B cell (primary cell): Measurements from ENCODE around the gene PTX3. TPM values are rescaled to one million over a fixed set of nuclear protein-coding genes. Genes with fewer than 3 reads are reported as not detected.

Source experiments
- ATAC-seq: fragments of 200-7000 bp; cut with Tn5 transposase; one replicate; pipeline ENCODE4 v1.10.0; 2021; ENCODE audit warnings: low read depth, mild to moderate bottlenecking, moderate number of reproducible peaks, moderate library complexity
- CTCF ChIA-PET: fragments of 350-600 bp; sonication (Branson Sonifier 250); formaldehyde crosslinking; loops from one replicate; lab custom pipeline; 2021; ENCODE audit warnings: antibody characterized with exemption, inconsistent platforms; lab: Charles Lee
- POLR2A ChIA-PET: fragments of 350-600 bp; sonication (Branson Sonifier 250); formaldehyde crosslinking; loops from one replicate; lab custom pipeline; 2021; ENCODE audit warnings: antibody characterized with exemption; lab: Charles Lee
- DNase-seq: peaks from one replicate; pipeline ENCODE4 v3.0.0; 2013
- H2AFZ ChIP-seq: 2 replicates; pipeline ENCODE4 v1.6.1; 2012; ENCODE audit warnings: mild to moderate bottlenecking, low read depth, low read length; ENCODE audit not compliant: insufficient read depth, poor library complexity, severe bottlenecking
- H3K27ac ChIP-seq, 2 donors: 1 replicate in 1 of 2; 2 replicates in 1 of 2; pipeline ENCODE4 v1.5.1; 2012 to 2013; ENCODE audit warnings: low read length in 2 of 2, mild to moderate bottlenecking in 2 of 2, moderate library complexity in 1 of 2
- H3K27me3 ChIP-seq, 4 experiments: fragments of 200-600 bp in 1 of 4; sonication (generic) in 1 of 4; replicated peaks in 1 of 4; 1 replicate in 2 of 4; 2 replicates in 2 of 4; pipeline versions ENCODE4 v1.6.1 to v1.7.0; 2013 to 2016; ENCODE audit warnings: low read length in 3 of 4, mild to moderate bottlenecking in 2 of 4, mixed read lengths in 1 of 4, moderate library complexity in 1 of 4; ENCODE audit not compliant: insufficient read depth in 4 of 4, control insufficient read depth in 3 of 4; ENCODE audit errors: control extremely low read depth in 1 of 4
- H3K36me3 ChIP-seq, 2 experiments: replicated peaks in 1 of 2; 1 replicate in 1 of 2; 2 replicates in 1 of 2; pipeline versions ENCODE4 v1.6.1 to v1.7.1; 2013; ENCODE audit warnings: low read length in 1 of 2; ENCODE audit not compliant: insufficient read depth in 2 of 2, control insufficient read depth in 1 of 2; ENCODE audit errors: control extremely low read depth in 1 of 2, extremely low read depth in 1 of 2
- H3K4me1 ChIP-seq, 2 donors: fragments of 200-600 bp in 1 of 2; sonication (generic) in 1 of 2; 1 replicate in 1 of 2; 2 replicates in 1 of 2; pipeline versions ENCODE4 v1.5.1 to v1.6.1; 2013 to 2017; ENCODE audit warnings: low read length in 2 of 2; ENCODE audit not compliant: control insufficient read depth in 2 of 2, insufficient read depth in 2 of 2
- H3K4me2 ChIP-seq: replicated peaks from 2 replicates; pipeline ENCODE3; 2012; ENCODE audit warnings: mild to moderate bottlenecking, low read depth, low read length; ENCODE audit not compliant: poor library complexity, severe bottlenecking
- H3K4me3 ChIP-seq, 5 experiments: fragments of 200-600 bp in 1 of 5; sonication (generic) in 1 of 5; 1 replicate in 3 of 5; 2 replicates in 2 of 5; pipeline versions ENCODE4 v1.5.1 to v1.7.0; 2011 to 2016; ENCODE audit warnings: low read length in 4 of 5, mild to moderate bottlenecking in 4 of 5, low read depth in 2 of 5, control low read depth in 1 of 5, moderate library complexity in 1 of 5; ENCODE audit not compliant: insufficient read depth in 1 of 5; ENCODE audit errors: control extremely low read depth in 1 of 5, extremely low read depth in 1 of 5
- H3K79me2 ChIP-seq: fragments of 200-600 bp; sonication (generic); one replicate; pipeline ENCODE4 v1.6.0; 2016; ENCODE audit warnings: low read length; ENCODE audit not compliant: control insufficient read depth, insufficient read depth
- H3K9ac ChIP-seq: fragments of 200-600 bp; sonication (generic); 2 replicates; pipeline ENCODE4 v1.6.1; 2017; ENCODE audit warnings: mild to moderate bottlenecking, low read length, moderate library complexity
- H3K9me3 ChIP-seq, 3 donors: one replicate each; pipeline versions ENCODE4 v1.6.1 to v1.7.1; 2013; ENCODE audit warnings: low read length in 2 of 3; ENCODE audit not compliant: control insufficient read depth in 2 of 3, insufficient read depth in 1 of 3; ENCODE audit errors: control extremely low read depth in 1 of 3
- H4K20me1 ChIP-seq: 2 replicates; pipeline ENCODE4 v1.6.0; 2012; ENCODE audit warnings: mild to moderate bottlenecking, low read length; ENCODE audit not compliant: insufficient read depth, control insufficient read depth, poor library complexity, severe bottlenecking
- H3K27ac Mint-ChIP-seq: one replicate; pipeline ENCODE4 v1.8.0; 2021; ENCODE audit warnings: mixed read lengths
- H3K27me3 Mint-ChIP-seq: one replicate; pipeline ENCODE4 v1.8.0; 2021; ENCODE audit warnings: mixed read lengths
- H3K4me1 Mint-ChIP-seq: one replicate; pipeline ENCODE4 v1.8.0; 2021; ENCODE audit warnings: mixed read lengths
- H3K4me3 Mint-ChIP-seq: one replicate; pipeline ENCODE4 v1.8.0; 2021; ENCODE audit warnings: mixed read lengths
- H3K9me3 Mint-ChIP-seq: one replicate; pipeline ENCODE4 v1.8.0; 2022; ENCODE audit warnings: mixed read lengths; ENCODE audit not compliant: insufficient read depth
- CTCF ChIP-seq: fragments of 200-600 bp; IDR thresholded peaks from one replicate; pipeline ENCODE4 v1.8.0; 2022; ENCODE audit warnings: antibody characterized with exemption, mild to moderate bottlenecking
- EZH2 ChIP-seq: IDR thresholded peaks from 2 replicates; pipeline ENCODE4 v1.6.1; 2012; ENCODE audit warnings: borderline replicate concordance, low read depth, mild to moderate bottlenecking, moderate library complexity, low read length; ENCODE audit not compliant: insufficient read depth, poor library complexity, severe bottlenecking
- WGBS: methylation state at CpG from one replicate; pipeline ENCODE4 v1.1.5; 2013; ENCODE audit warnings: missing lambda C conversion rate; ENCODE audit not compliant: insufficient coverage; 5-methylcytosine and 5-hydroxymethylcytosine counted together
- intact Hi-C: fragments of 100-400 bp; cut with micrococcal nuclease; formaldehyde crosslinking; loops from one replicate; pipeline ENCODE4 v1.10.0; 2022
- polyA plus RNA-seq: library from polyadenylated mRNA; depleted of rRNA; stranded (reverse); fragments of >200 nt; gene quantifications from 2 replicates; pipeline ENCODE4 v1.2.3, GENCODE V29; 2012
- total RNA-seq, 2 donors: library from RNA; stranded (reverse); fragments of 120-200 nt in 1 of 2; gene quantifications; 1 replicate in 1 of 2; 2 replicates in 1 of 2; pipeline versions ENCODE4 v1.2.3 to v1.2.4, GENCODE V29; 2013 to 2022

The PTX3 gene
- total and polyA plus RNA-seq, 2 donors (not counting 1 experiment from before 2014, with no cell fraction given) = 0.37 to 0.40 TPM

- POLR2A ChIA-PET = no interaction called here
- WGBS = no CpG with 5 or more reads among the region's 7 CpGs
These were observed 33.1 kb downstream of the PTX3 start for GRCh38 chr3:157469561-157470294.

More at GRCh38 chr3:157469561-157470294, 33.1 kb downstream of the PTX3 start:
- Histone ChIP-seq H2AFZ (no peak overlapping the region), H4K20me1 (no peaks in the 10 kb centered on the region), H3K27ac (no peak overlapping the region), H3K4me3 (no peak overlapping the region), H3K9ac (no peak overlapping the region), H3K4me2 (no peak overlapping the region), H3K36me3 (no peaks in the 10 kb centered on the region), H3K9me3 (no peaks in the 10 kb centered on the region), H3K4me1 (no peaks in the 10 kb centered on the region), H3K79me2 (no peaks in the 10 kb centered on the region), H3K27me3 (no peaks in the 10 kb centered on the region)
- TF ChIP-seq EZH2 (no peak), CTCF (no peak)
- H3K4me3 Mint-ChIP-seq = no peak overlapping the region
- no peaks in the 10 kb centered on the region for H3K4me1 Mint-ChIP-seq
- ATAC-seq (no peak), DNase-seq (no peak)
- no peaks in the 10 kb centered on the region for H3K27me3 Mint-ChIP-seq
- no peak overlapping the region for H3K27ac Mint-ChIP-seq
- CTCF ChIA-PET = no interaction called here
- intact Hi-C loops = no loop called here
- no peaks in the 10 kb centered on the region for H3K9me3 Mint-ChIP-seq
